HG02763 (cell line): ENCODE data around the gene ACTL8.

Experiments
- ATAC-seq: cut with Tn5 transposase; IDR thresholded peaks from one replicate; pipeline ENCODE4 v1.9.1; 2021; ENCODE audit warnings: mild to moderate bottlenecking, moderate library complexity; ENCODE audit not compliant: unreplicated experiment

The ACTL8 gene, protein sequence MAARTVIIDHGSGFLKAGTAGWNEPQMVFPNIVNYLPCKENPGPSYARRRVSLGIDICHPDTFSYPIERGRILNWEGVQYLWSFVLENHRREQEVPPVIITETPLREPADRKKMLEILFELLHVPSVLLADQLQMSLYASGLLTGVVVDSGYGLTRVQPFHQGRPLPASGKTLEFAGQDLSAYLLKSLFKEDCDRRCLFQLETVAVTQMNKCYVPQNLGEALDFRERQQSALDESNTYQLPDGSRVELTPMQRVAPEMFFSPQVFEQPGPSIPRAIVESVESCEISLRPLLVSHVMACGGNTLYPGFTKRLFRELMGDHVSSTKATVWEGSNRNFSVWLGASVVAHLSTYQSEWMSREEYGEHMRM

DNA sequence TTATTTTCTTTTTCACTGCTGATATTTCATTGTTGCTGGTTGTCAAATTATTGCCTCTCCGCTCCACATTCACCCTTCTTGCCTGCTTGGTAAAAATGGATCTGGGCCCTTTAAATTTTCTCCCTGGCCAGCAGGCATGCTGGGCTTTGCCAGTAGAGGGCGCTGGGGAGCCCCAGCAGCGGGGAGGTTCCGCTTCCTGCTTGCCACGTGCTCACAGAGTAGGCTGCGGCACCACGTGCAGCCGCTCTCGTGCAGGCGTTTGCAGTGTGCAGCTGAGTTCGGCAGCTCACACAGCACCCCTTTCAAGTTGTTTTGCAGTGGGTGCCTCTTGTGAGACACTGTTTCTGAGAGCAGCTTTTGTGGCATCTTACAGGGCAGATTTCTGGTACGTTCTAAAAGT lies at the start of gene ACTL8:
Gene ACTL8, plus strand, starts transcription at position 214 of the 400 bp plus-strand sequence. CDS start 67,676 bp downstream, outside the sequence.
- no peak for ATAC-seq

GRCh38 chr1:17706445-17706844 lies 48.7 kb upstream of the ACTL8 start:
- ATAC-seq = no peak

DNA sequence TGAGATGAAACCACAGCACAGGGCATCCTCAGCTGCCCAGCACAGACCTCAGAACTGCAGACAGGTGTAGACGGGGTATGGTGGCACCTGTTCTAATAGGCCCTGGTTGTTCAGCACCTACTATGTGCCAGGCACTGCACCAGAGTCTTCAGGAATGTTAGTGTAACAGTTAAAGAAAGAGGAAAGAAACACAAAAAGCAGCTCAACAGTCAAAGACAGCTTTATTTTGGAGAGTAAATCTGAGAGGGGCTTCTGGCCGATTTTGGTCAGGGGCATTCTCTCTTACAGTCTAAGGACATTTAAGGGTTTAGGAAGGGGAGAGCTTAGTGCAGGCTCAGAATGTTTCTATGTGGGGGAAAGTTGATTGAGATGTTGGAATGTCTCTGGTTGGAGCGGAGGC lies 45.2 kb upstream of the ACTL8 start:
- ATAC-seq = no peak

GRCh38 chr1:17710889-17711576 lies 44.1 kb upstream of the ACTL8 start:
- no peak for ATAC-seq

DNA sequence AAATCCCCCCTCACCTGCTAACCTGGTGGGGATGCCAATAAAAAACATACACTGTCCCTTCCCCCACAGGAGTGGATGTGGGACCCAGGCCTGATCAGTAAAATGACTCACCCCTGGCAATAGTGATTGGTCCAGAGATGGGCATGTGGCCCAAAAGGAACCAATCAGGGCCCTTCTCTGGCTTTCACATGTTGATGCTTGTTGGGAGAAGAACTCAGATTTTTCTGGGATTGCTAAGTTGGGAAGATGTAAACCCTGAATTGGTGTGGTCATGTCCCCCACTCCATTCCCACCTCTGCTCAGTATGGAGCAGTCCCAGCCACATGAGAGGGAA lies 43.6 kb upstream of the ACTL8 start:
- no peak for ATAC-seq

DNA sequence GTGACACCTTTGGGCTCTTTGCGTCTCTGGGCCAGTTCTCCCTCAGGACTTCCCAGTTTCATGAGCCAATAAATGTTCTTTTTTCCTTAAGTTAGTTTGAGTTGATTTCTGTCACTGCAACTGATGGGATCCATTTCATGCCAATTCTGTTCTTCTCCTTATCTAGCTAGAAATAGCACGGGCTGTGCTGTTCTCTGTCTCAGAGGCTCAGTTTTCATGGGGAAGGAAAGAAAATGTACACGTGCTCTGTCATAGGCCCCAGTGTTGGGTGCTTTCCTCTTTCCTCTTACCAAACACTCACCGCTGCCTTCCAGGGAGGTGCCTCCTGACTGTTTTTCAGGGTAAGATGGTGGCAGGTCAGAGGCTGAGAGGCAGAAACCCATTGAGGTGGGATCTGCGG lies 43.2 kb upstream of the ACTL8 start:
- ATAC-seq = no peak

DNA sequence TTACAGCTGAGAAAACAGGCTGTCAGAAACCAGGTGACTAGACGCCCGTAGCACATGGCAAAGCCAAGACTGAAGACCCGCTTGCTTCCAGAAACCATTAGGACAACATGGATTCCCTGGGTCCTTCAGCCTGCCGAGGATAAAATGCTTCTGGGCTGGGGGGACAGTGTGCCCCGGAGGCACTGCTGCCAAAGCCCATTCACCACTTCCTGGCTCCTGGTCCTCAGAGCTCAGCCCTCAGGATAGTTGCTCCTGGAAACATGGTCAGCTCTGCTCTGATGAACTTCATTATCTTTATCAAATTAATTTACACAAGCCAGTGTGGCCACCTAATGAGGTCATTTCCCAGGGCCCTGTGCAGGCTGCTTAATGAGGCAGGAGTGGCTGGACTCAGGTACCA lies 41.1 kb upstream of the ACTL8 start:
- ATAC-seq = no peak

GRCh38 chr1:17717594-17718535 lies 37.3 kb upstream of the ACTL8 start:
- ATAC-seq = no peak

GRCh38 chr1:17719874-17720273 lies 35.3 kb upstream of the ACTL8 start:
- ATAC-seq = no peak

DNA sequence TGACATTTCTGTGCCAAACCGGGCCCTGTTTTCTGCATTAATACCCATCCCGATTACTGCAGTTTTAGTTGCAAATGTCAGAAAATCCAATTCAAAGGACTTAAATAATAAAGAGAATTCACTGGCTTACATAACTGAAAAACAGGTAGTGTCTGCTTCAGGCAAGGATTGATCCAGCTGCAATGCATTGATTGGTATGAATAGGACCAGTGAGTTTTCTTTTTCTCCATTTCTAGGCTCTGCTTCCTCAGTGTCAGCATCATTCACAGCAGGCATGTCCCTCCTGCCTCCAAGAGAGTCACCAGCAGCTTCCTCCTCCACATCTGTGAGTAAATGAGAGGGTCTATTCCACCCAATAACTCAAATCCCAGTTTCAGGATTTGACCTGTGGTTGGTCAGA lies 33.7 kb upstream of the ACTL8 start:
- ATAC-seq = no peak

DNA sequence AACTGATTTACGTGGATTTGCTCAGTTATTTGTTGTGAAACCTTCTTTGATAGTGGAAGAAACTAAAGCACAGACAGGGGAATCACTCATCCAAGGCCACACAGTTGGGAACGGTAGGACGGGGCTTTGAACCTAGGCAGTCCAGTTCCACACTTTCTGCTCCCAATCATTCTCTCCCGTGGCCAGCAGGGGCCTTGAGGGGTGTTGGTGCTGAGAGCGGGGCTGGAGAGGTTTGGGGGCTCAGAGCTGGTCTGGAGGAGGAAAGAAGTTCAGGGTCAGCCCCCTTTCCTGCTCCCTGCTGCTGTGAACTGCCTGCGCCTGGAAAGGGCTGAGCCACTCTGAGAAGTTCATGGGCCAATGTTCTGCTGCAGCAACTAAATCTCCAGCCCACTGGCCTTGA lies 31.4 kb upstream of the ACTL8 start:
- no peak for ATAC-seq

DNA sequence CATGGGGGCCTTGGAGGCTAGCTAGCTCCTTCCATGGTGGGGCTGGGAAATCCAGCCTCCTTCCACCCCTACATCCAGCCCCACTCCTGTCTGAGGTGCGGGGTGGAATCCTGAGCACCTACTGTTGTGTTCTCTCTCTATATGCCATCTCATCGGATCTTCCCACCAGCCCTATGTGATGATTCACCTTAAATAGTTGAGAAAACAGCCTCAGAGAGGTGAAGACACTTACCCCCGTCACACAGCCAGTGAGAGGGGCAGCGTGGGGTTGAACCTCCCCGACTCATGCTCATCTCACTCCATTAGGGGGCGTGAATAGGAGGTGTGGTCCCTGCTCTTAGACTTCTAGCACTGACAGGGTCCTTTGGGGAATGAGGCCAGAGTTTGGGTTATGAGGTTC lies 31.0 kb upstream of the ACTL8 start:
- no peak for ATAC-seq

DNA sequence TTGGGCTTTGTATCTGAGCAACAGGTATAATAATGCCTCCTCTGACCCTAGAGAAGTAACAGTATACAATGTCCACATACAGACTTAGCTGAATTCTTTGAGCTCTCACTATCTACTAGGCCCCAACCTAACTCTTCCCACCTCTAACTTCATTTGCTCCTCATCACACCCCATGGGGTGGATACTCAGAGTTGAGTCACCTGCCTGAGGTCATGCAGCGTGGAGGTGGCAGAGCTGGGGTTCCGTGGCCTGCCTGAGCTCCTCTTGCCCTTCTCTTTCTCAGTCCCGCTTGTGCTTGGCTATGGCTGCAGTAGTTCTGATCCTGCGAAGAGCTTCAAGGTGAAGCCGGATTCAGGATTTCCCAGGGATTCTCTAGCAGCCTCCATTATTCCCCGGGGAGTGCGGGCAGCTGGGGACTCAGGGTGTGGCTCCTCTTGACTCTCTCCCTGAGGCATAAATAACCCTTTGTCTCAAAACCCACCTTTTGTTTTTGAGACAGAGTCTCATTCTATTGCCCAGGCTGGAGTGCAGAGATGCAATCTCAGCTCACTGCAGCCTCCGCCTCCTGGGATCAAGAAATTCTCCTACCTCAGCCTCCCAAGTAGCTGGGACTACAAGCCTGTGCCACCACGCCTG lies 29.9 kb upstream of the ACTL8 start:
- ATAC-seq = no peak

- ATAC-seq = no peak
Observed at GRCh38 chr1:17725811-17726582, 29.1 kb upstream of the ACTL8 start.

GRCh38 chr1:17728123-17728712 lies 26.9 kb upstream of the ACTL8 start:
- ATAC-seq = no peak

GRCh38 chr1:17729248-17729647 lies 25.9 kb upstream of the ACTL8 start:
- ATAC-seq = no peak

GRCh38 chr1:17729909-17730308 lies 25.2 kb upstream of the ACTL8 start:
- no peak for ATAC-seq

DNA sequence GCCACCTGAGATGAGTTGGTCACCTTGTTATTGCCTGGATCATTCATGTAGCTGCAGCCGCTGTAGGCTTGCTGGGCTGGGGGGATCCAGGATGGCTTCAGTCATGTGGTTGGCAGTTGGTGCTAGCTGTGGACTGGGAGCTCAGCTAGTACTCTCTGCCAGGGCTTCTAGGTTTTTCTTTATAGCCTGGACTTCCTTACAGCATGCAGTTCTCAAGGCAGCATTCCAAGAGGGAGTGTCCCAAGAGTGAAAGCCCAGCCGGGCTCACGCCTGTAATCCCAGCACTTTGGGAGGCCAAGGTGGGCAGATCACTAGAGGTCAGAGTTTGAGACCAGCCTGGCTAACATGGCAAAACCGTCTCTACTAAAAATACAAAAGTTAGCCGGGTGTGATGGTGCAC lies 23.7 kb upstream of the ACTL8 start:
- ATAC-seq = no peak

DNA sequence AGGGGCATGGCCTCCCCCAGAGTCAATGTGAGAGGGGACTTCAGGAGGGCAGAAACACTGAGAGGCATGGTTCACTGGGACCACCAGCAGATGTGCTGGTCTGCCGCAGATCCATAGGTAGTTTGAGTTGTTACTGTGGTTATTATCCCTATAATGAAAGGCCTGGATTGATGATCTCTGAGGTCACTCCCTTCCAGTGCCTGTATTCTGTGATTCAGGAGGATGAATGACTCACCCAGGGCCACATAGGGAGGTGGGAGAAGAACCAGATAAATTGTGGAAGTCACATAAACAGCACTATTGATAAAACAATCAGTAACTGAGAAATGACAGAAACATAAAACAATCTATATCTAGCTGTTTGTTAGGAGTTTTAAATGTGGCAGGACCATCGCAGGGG lies 22.7 kb upstream of the ACTL8 start:
- ATAC-seq = no peak

DNA sequence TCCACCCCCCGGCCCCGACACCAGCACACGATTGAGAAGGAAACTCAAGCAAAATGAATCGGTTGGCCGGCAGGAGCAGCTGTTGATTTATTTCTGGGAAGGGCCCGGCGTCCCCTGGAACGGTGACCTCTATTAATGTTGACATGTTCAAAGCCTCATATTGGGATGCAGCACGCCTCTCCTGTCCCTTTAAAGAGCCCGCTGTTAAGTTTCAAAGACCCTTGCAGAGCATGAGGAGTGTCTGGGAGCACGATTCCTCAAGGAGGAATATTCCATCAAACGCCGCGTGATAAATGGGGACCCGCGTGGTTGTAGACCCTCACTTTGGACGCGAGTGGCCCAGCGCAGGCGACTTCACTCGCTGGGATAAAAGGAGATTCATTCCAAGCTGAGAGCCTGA lies 21.5 kb upstream of the ACTL8 start:
- ATAC-seq = no peak
